NCI-H1694 treated with DMSO at 0.1 percent for 48 hours (cell line): Measurements from ENCODE around the gene NUDT9.
"Not testable (repeated sequence)": the region's sequence is repeated elsewhere in the genome, so short reads cannot be mapped to it uniquely, and the experiment has no call there.

Experiments
- DNase-seq: peaks from one replicate; lab custom pipeline; 2025; lab: John Stamatoyannopoulos, UW

The NUDT9 gene

DNA sequence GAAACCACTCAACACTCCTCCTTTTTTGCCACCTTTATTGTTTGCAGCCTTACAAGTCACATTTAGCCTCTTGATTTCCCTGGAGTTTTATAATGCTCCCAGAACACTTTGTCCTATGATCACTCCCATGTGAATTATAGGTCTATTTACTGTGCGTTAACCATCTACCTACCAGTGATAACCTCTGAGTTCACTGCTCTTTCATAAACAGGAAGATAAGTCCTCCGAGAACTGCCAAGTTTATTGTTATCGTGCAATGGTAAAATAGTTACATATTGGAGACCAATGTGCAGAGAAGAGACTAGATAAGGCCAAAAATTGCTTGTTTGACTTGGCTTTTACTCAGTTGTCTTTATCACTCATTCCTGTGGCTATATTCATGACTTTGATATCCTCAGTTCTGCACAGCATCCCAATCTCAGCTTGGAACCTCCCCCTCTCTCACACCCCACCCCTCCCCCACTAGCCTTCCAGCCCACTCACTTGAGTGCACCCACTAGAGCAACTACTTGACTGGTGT is 12.9 kb upstream of the NUDT9 start:
- no peak for DNase-seq

DNA sequence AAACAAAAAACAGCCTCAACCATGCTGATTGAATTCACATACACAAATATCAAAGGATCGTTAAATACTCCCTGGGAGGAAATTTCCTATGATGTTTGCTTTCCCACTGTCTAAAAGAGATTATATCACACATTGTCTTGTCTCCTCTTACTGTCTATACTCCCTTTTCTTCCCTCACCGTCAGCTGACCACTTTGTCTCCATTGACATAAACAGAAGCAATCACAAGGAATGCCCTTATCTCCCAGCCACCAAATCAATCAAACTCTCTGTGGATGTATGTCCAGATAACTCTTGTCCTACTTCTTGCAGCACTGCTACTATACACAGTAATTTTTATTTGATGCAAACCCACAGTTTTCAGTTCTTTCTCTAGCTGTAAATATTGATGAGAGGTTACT is 12.2 kb upstream of the NUDT9 start:
- no peak for DNase-seq

DNA sequence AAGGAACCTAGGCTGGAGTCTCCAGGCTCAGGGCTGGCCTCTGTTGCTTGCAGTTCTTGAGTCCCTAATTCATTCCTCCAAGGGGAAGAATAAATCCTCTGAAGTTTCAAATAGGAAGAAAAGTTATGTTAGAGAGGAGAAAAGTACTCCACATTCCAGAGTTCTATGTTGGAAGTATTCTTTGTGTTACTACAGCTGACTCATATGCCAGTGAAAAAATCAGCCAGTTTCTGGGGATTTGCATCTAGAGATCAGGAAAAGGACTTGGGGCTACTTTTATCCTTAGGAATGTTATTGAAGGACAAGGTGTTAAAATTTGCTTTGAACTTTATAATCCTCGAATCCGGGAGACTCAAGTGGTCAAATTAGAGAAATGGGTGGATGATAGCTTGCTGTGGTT is 11.7 kb upstream of the NUDT9 start:
- no peak for DNase-seq

DNA sequence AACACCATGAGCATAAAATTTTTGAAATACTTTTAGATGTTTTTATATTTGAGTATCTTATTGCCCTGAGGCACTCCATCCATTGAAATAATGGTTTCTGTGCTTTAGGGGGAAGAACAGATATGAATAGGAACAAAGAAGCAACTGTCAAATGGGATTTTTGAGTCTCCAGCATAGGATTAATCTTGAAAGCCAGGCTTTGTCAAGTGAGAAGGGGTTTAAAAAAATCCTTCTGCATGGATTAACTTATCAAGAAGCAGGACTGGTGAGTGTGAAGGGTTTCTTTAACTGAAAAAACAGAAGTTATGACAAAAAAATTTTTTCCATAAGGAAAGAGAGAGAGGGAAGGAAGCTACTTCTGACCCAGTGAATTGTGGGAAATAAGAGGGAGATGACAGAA is 7.6 kb upstream of the NUDT9 start:
- DNase-seq, result no peak

DNA sequence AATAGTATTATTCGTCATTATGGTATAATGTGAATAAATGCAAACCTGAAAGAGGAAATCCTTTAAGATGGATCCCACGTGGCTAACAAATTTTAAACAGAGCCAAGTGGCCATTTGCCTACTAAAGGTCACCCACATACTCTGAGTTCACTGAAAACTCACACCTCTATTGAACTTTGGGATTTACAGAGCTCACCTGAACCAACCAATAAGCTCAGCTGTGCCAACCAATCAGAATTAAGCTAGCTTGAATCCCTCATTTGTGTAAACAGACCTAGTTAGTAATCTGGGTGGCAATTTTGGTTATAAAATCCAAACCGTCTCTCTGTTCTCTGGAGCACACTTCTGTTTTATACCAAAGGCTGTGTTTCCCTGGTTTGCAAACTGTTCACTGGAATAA is 5.4 kb upstream of the NUDT9 start:
- no peak for DNase-seq

DNA sequence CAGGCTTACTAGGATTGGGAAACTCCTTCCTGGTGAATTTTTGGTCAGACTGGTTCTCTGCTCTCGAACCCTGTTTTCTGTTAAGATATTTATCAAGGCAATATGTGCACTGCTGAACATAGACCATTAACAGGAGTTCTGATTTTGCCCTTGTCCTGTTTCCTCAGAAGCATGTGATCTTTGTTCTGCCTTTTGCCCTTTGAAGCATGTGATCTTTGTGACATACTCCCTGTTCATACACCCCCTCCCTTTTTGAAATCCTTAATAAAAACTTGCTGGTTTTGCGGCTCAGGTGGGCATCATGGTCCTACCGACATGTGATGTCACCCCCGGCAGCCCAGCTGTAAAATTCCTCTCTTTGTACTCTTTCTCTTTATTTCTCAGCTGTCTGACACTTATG is 4.0 kb upstream of the NUDT9 start:
- not testable (repeated sequence) for DNase-seq

DNA sequence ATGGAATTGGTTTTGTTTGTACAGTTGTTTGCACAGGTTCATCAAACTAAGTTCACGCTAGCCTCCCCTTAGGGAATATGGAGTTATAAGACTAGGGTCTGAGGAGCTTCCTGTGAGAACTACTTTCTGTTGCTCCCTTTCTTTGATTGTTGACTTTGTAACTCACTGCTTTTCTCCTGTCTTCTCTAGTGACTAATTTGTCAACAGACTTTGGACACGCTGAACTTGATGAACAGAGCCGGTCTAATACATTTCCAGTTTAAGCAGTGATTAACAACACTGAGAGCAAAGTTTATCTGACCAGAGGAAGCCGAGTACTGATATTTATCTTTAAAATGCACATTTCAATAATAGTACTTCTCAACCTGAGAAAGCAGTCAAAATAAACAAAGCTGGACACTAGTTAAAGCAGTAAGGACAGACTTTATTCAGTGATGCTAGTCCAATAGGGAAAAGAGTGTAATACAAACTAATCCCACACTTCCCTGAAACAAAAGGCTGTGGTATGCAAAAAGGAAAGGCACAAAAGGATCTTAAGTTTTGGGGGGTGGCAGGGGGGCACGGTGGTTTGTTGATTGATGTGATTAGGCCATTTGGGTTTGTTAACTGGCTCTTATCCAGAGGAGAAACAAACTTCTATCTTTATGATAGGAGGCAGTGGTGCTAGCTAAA is 2.7 kb upstream of the NUDT9 start:
- DNase-seq, result no peak

DNA sequence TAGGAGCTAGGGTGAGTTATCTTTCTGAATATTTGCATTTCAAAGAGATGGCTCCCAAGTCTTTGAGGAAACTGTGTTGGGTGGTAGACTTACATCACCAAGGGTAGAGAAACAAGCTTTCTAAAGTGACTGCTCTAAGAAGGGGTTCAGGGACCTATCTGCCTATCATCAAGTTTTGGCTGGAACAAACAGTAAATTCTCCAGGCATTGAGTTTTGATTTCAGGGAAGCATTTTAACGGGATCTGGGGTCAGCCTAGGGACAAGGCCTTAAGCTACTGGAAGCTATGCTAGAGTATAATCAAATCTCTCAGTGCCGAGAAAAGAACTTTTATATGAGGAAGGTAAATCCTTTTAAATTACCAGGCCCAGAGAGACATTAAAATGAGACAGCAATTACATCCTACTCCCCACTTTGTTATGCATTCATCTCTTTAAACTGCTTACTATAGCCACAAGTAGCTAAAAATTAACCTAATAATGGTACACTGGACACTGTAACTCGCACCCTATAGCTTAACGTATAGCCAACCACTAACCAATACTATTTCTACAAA is 2.0 kb upstream of the NUDT9 start:
- no peak for DNase-seq

DNA sequence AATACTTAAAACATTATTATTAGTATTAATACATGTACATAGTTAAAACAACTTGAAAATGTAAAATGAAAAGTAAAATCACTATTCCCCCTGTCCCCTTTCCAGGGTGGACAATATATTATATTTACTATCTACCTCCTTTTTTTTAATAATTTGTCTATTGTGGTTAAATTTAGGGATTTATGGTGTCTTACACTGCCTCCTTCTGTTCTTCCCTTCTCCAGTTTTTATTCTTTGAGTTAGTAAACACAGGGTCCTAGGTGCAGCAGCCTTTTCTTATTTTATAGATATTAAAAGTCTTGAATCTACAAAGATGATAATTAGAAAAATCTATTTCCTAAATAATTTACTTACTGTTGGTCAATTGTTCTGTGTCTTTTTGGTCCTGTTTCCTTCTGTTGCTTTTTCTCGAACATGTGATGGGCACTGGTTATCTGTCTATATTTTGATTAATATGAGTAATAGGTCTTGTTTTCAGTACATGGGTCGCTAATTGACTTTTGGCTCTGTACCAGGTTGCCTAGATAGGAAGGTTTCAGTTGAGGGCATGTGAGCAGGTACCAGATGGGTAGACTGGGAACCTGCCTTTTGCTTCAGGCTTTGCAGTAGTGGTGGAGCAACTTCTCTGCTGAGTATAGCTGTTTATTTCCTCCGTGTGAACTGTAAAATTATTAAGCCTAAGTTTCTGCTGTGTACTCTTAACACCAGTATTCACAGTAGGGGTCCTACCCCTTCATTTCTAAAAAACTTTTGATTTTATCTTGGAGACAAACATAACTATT is 1.1 kb downstream of the NUDT9 start:
- DNase-seq, result peak; percentile 46

DNA sequence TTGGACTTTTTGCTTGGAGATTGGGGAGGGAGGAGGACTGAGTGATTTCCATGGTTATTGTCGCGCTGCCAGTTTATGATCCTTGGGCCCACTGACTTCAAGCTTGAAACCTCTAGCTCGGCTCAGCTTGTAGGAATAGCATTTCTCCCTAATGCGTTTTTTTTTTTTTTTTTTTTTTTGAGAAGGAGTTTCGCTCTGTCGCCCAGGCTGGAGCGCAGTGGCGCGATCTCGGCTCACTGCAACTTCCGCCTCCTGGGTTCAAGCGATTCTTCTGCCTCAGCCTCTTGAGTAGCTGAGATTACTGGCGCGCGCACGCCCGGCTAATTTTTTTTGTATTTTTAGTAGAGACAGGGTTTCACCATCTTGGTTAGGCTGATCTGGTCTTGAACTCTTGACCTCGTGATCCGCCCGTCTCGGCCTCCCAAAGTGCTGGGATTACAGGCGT is 1.7 kb downstream of the NUDT9 start:
- not testable (repeated sequence) for DNase-seq

DNA sequence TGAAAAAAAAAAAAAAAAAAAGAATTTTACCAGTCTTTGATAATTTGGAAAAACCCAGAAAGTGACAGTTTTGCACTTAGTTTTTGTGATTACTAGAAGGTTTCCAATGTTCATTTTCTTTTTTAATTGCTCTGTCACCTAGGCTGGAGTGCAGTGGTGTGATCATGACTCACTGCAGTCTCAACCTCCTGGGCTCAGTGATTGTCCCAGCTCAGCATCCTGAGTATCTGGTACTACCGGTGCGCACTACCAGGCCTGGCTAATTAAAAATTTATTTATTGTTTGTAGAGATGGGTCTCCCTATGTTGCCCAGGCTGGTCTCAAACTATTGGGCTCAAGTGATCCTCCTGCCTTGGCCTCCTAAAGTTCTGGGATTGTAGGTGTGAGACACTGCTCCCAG is 3.3 kb downstream of the NUDT9 start:
- DNase-seq, result no peak

DNA sequence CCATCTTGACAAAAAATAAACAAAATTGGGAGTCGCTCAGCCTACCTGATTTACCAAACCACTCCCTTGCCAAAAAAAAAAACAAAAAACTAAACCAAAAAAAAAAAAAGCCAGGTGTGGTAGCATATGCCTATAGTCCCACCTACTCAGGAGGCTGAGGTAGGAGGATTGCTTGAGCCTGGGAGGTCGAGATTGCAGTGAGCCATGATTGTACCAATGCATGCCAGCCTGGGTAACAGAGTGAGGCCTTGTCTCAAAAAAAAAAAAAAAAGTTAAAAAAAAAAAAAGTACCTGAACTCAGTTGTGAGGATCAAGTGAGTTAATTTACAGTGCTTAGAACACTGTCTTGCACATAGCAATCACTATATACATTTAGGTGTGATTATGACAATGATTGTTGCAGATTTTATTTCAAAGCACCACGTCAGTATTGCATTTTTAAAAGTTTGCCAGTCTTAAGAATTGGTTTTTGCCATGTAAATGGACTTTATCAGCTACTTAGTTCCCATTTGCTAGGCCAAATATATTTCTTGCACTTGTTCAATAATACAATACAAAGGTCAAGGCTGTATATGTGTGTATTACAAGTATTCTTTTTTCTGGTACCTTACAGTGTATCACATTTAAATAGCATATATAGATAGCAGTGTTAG is 4.6 kb downstream of the NUDT9 start:
- DNase-seq, result no peak

DNA sequence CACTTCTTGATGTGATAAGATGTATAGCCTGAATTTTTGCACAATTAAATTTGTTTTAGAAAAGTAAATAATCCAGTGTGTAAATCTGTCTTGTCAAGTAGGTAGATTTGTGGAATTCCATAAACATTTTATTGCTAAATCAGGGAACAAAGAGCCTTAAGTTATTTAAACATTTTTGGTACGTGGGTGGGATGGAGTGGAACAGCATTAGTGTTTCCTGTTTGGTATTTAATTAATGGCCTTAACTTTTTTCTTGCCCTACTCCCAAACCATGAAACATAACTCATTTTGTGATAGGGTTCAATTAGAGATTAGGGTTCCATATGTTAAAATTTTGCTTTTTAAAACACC is 5.1 kb downstream of the NUDT9 start:
- no peak for DNase-seq

DNA sequence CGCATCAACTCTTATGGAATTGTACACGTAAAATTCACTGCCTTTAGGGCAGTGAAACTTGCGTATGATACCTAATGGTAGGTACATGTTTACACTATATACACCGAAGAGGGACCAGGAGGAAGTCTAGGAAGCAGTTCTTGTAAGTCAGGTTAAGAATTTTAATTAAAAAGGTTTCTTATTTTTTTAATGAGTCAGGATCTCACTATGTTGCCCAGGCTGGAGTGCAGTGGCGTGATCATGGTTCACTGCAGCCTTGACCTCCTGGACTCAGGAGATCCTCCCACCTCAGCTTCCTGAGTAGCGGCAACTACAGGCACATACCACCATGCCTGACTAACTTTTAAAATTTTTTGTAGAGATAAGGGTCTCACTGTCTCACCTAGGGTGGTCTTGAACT is 6.6 kb downstream of the NUDT9 start:
- DNase-seq, result no peak

DNA sequence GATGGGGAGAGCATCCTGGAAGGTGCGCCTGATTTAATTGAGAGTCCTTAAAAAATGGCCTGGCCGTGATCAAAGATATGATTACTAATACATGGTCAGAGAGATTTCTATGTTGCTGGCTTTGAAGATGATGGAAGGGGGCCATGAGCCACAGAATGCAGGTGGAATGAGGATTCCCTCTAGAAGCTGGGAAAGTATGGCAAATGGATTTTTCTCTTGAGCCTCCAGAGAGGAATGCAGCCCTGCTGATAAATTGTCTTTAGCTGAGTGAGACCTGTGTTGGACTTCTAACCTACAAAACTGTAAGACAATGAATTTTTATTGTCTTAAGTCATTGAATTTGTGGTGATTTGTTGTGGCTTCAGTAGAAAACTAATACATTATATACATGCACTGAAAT is 7.7 kb downstream of the NUDT9 start:
- DNase-seq, result no peak

DNA sequence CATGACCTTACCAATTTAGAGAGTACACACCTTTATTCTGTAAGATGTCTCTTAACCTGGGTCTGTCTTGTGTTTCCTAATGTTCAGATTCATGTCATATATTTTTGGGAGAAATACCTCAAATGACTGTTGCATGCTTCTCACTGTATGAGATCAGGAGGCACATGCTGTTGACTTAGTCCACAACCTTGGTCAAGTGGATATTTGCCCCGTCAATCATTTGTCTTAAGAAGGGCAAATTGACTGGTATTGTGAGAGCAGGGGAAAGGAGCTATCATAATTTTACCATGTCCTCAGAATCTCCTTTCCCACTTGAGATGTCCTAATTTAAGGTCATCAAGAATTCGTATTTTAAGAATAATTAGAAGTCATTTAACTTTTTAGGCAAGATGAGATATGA is 11.0 kb downstream of the NUDT9 start:
- DNase-seq, result no peak

DNA sequence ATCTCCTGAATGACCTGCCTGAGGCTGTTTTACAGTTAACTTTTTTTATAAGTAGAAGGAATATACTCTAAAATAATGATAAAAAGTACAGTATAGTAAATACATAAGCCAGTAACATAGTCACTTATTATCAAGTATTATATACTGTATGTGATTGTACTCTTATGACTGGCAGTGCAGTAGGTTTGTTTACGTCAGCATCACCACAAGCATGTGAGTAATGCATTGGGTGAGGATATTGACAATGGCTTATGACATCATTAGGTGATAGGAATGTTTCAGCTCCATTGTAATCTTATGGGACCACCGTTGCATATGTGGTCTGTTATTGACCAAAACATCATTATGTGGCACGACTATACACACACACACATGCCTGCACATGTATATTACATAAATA is 20.5 kb downstream of the NUDT9 start:
- no peak for DNase-seq

DNA sequence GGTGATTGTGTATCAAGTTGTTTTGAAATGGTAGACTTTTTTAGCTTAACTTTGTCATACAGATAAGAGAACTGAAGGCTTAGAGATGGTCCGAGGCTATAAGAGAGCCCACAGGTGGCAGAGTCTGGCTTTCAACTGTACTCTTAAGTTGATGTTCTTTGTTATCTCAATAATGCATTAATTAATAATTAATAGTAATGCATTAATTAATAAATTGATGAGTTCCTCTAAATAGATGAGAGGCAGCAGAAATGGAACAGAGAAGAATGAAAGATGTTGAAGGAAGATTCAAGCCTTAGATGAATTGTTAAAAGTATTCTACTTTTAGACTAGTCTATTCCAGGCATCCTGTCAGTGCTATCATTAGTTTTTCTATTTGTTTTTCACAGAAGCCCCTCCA is 22.4 kb downstream of the NUDT9 start:
- DNase-seq, result no peak

DNA sequence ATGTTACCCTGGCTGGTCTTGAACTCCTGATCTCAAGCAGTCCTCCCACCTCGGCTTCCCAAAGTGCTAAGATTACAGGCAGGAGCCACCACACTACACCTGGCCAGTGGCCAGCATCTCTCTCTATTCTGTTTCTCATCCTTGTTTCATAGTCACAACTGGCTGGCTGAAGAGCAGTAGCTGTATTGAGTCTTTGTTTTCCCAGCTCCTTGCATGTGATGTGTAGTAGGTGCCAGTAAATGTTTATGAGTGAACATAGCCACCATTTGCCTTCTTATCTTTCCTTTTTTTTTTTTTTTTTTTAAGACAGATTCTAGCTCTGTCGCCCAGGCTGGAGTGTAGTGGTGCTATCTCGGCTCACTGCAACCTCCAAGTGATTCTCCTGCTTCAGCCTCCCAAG is 23.6 kb downstream of the NUDT9 start:
- DNase-seq, result no peak

DNA sequence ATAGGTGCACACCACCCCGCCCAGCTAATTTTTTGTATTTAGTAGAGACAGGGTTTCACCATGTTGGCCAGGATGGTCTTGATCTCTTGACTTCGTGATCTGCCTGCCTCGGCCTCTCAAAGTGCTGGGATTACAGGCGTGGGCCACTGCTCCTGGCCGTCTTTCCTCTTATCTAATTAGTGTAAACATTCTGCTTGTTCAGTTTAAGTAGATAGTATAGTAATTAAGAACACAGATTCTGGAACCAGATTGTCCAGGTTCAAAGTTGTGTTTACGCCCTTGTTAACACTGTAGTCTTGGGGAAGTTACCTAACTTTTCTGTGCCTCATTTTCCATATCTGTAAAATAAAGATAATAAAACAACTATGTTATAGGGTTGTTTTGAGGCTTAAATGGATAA is 24.0 kb downstream of the NUDT9 start:
- not testable (repeated sequence) for DNase-seq

DNA sequence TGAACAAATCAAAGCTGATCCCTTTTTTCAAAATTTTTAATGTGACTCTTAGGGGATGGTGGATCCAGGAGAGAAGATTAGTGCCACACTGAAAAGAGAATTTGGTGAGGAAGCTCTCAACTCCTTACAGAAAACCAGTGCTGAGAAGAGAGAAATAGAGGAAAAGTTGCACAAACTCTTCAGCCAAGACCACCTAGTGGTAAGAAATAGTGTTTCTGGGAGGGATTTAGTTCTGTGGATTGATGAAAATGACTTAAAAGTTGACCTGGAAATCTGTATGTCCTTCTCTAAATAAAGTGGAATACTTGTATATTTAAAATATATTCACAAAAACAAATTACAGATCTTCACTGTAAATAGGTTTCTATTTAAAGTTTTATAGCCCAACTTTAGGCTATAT is 29.2 kb downstream of the NUDT9 start:
- DNase-seq, result no peak

DNA sequence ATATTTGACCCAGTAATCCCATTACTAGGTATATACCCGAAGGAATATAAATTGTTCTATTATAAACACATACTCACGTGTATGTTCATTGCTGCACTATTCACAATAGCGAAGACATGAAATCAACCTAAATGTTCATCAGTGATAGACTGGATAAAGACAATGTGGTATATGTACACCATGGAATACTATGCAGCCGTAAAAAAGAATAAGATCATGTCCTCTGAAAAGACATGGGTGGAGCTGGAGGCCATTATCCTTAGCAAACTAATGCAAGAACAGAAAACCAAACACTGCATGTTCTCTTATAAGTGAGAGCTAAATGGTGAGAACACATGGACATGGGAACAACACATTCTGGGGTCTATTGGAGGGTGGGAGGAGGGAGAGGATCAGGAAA is 36.5 kb downstream of the NUDT9 start:
- DNase-seq, result no peak

DNA sequence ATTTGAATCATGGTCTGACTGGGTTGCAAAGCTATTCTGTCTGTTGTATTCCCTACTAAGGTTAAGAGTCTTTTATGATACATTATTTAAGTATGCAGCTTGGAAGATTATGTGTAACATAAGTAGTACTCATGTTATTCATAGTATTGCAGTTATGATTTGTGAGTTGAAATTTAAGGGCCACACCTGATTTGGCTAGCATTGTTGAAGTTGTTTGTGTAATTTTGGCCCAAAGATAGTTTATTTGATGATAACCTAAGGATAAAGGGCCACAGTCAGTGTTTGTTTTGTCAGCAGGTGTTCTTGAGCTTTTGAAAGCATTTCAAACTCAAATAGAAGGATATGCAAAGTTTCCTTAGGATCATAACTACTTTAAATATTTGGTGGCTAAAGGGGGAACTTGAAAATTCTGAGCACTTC is 38.9 kb downstream of the NUDT9 start:
- DNase-seq, result no peak
